ENCODE measurements around the gene OOSP1. TPM values are rescaled to one million over a fixed set of nuclear protein-coding genes. Genes with fewer than 3 reads are reported as not detected.
A peak's percentile ranks its signal among the peaks of the same experiment; 100 is the strongest.
"Not testable (repeated sequence)": the region's sequence is repeated elsewhere in the genome, so short reads cannot be mapped to it uniquely, and the experiment has no call there.

Gene OOSP1
- not detected in 2 replicates for total RNA-seq (2014; rRNA removed; shearing (Covaris generic))
- not detected in 2 replicates for polyA plus RNA-seq (2014; cell fraction: nucleus; rRNA removed)

- no peak for DNase-seq (ENCODE audit: extremely low read depth, low read depth)
Measured at GRCh38 chr11:59938132-59938531, at the start of gene OOSP1. OOSP1 (plus strand) TSS chr11:59938432; CDS start chr11:59938455, 23 bp downstream.

- no peak for DNase-seq (ENCODE audit: extremely low read depth, low read depth)
Measured at GRCh38 chr11:59891781-59892181, 46.5 kb upstream of the OOSP1 start.

- DNase-seq (ENCODE audit: extremely low read depth, low read depth): no peak
Measured at GRCh38 chr11:59894616-59895015, 43.6 kb upstream of the OOSP1 start.

- no peak for DNase-seq (ENCODE audit: extremely low read depth, low read depth)
Measured at GRCh38 chr11:59898046-59898445, 40.2 kb upstream of the OOSP1 start.

- DNase-seq (ENCODE audit: extremely low read depth, low read depth): peak; percentile 5
Measured at GRCh38 chr11:59898650-59899049, 39.6 kb upstream of the OOSP1 start.

GRCh38 chr11:59899532-59899931 is 38.7 kb upstream of the OOSP1 start:
- DNase-seq (ENCODE audit: extremely low read depth, low read depth): no peak

- DNase-seq (ENCODE audit: extremely low read depth, low read depth): no peak
Measured at GRCh38 chr11:59900366-59901126, 37.7 kb upstream of the OOSP1 start.

GRCh38 chr11:59901306-59901705 is 36.9 kb upstream of the OOSP1 start:
- DNase-seq (ENCODE audit: extremely low read depth, low read depth): peak; percentile 16

- DNase-seq (ENCODE audit: extremely low read depth, low read depth): not testable (repeated sequence)
Measured at GRCh38 chr11:59903569-59903968, 34.7 kb upstream of the OOSP1 start.

- no peak for DNase-seq (ENCODE audit: extremely low read depth, low read depth)
Measured at GRCh38 chr11:59918480-59918879, 19.8 kb upstream of the OOSP1 start.

- peak; percentile 33 for DNase-seq (ENCODE audit: extremely low read depth, low read depth)
Measured at GRCh38 chr11:59918987-59919589, 19.1 kb upstream of the OOSP1 start.

GRCh38 chr11:59923813-59924212 is 14.4 kb upstream of the OOSP1 start:
- DNase-seq (ENCODE audit: extremely low read depth, low read depth): no peak

- no peak for DNase-seq (ENCODE audit: extremely low read depth, low read depth)
Measured at GRCh38 chr11:59931688-59932087, 6.5 kb upstream of the OOSP1 start.

- no peak for DNase-seq (ENCODE audit: extremely low read depth, low read depth)
Measured at GRCh38 chr11:59938718-59939117, 486 bp downstream of the OOSP1 start.

GRCh38 chr11:59939482-59939881 is 1.2 kb downstream of the OOSP1 start:
- no peak for DNase-seq (ENCODE audit: extremely low read depth, low read depth)

GRCh38 chr11:59941091-59941490 is 2.9 kb downstream of the OOSP1 start:
- no peak for DNase-seq (ENCODE audit: extremely low read depth, low read depth)

- no peak for DNase-seq (ENCODE audit: extremely low read depth, low read depth)
Measured at GRCh38 chr11:59943997-59944714, 5.9 kb downstream of the OOSP1 start.

- no peak for DNase-seq (ENCODE audit: extremely low read depth, low read depth)
Measured at GRCh38 chr11:59944720-59945119, 6.5 kb downstream of the OOSP1 start.

- DNase-seq (ENCODE audit: extremely low read depth, low read depth): peak; percentile 2
Measured at GRCh38 chr11:59953463-59954218, 15.4 kb downstream of the OOSP1 start.

- DNase-seq (ENCODE audit: extremely low read depth, low read depth): no peak
Measured at GRCh38 chr11:59954219-59954847, 16.1 kb downstream of the OOSP1 start.
